Measurements from ENCODE around the gene KCP.
"Not testable (repeated sequence)": the region's sequence is repeated elsewhere in the genome, so short reads cannot be mapped to it uniquely, and the experiment has no call there.

Gene KCP

GRCh38 chr7:128910569-128910945, at the start of gene KCP:
Gene KCP (minus strand): TSS chr7:128910709. CDS start chr7:128910676, 33 bp downstream.
- DNase-seq = no peak

DNA sequence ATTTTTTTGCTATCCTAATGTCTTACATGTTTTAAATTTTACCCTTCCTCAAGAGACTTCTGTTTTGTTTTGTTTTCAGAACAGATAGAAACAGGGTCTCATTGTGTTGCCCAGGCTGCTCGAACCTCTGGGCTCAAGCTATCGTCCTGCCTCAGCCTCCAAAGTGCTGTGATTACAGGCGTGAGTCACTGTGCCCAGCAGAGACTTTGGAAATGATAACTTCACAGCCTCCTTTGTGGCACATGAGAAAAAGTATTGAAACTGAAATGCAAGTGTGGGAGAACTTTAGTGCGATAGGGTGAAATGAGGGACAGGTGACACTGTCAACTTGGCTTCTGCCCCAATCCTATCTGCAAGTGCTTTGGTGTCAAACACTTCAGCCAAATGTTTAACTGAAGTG, 48.8 kb upstream of the KCP start:
- DNase-seq = no peak

- no peak for DNase-seq
Measured at GRCh38 chr7:128955981-128956380, 45.5 kb upstream of the KCP start.

DNA sequence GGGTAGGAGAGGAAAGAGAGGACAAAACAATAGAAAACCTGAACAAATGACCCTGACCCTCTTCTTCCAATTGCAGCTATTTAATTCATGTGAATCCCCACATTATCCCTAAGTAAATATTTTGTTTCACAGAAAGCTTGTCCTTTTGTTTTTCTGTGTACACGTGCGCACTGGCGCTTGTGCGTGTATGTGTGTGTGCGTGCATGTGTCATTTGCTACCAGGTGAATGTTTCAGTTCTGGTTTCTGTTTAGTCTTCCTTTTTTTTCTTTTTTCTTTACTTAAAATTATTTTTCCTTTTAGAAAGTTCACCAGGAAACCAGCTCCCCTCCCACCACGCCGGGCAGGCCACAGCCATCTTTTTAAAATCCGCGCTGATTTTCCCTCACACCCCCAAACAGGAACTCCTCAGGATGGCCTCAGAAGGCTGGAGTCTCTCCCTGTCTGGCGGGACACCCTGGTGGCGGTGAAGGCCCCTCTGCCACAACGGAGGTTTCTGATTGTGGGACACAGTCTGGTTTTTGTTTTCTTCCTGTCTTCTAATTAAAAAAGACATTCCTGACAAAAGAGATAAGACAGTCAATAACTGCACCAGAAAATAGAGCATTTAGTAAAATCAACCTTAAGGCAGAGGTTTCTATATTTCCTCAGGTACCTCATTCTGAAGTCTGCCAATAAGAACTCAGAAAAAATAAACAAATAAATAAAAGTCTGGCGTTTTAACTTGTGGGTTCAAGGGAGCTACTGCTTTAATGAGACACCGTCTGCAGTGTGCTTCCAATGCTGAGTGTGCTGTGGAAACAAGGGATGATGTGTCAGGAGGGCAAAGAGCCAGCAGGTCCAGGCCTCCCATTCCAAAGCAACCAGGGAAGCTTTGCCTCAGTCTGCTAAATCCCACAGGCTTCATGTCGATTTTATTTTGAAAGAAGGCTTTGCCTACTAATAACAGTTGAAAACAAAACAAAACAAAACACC, 44.6 kb upstream of the KCP start:
- DNase-seq = no peak

DNA sequence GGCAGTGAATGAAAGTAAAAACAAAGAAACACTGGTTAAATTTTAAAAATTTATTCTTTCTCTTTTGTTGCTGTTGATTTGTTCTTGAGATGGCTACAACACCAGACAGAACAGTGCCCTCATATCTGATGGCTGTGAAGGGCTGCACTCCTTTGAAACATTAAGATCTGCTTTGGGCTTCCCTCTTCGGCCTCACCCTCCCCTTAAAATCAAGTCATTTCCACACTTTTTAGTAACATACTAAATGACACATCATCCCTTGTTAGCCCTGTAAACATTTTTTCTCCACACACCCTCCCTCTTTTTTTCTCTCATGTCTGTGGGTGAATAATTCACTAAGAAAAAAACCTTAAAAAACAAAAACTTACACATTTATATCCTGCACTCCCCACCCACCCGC, 43.6 kb upstream of the KCP start:
- no peak for DNase-seq

DNA sequence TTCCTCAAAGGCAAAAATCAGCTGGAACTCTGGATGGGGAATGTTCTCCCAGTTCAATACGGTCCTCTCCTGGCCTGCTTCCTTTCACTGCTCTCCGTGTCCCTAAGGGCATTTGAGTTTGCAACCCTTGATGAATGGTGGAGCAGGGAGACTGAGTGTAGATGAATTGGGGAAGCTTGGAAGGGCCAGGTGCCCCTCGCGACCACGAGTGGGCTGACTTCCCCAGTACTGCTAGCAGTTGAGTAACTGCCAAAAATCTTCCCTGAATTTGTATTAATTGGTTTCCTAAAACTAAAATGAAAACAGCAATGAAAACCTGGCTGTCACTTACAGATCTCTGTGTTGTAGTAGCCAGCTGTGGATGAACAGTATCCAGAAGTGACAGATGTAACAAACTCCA, 40.8 kb upstream of the KCP start:
- no peak for DNase-seq

DNA sequence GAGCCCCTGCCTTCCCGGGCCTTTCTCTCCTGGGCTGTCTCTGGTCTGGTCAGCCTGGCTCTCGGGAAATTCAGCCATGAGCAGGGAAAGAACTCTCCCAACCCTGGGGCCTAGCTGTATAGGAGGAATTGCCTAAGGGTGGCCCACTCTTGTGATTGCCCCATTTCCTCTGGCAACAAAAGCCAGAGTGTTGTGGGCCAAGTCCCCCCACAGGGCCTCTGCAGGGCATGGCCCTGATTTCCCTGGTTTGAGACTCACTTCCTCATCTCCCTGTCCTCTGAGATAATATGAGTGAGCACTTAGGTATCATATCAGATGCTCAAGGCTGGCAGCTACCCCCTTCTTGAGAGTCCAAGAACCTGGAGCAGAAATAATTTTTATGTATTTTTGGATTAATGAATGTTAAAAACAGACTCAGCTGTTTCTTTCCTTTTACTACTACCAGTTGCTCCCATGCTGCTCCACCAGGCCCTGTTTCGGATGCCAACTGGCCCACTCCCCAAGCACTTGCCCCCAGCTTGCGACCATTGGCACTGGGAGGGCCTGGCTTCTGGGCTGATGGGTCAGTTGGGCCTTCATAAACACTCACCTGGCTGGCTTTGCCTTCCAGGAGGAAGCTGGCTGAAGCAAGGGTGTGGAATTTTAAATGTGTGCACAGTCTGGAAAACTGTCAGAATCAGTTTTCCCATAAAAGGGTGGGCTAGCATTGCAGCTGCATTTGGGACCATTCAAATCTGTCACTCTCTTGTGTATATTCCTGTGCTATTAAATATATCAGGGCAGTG, 38.7 kb upstream of the KCP start:
- DNase-seq = no peak

DNA sequence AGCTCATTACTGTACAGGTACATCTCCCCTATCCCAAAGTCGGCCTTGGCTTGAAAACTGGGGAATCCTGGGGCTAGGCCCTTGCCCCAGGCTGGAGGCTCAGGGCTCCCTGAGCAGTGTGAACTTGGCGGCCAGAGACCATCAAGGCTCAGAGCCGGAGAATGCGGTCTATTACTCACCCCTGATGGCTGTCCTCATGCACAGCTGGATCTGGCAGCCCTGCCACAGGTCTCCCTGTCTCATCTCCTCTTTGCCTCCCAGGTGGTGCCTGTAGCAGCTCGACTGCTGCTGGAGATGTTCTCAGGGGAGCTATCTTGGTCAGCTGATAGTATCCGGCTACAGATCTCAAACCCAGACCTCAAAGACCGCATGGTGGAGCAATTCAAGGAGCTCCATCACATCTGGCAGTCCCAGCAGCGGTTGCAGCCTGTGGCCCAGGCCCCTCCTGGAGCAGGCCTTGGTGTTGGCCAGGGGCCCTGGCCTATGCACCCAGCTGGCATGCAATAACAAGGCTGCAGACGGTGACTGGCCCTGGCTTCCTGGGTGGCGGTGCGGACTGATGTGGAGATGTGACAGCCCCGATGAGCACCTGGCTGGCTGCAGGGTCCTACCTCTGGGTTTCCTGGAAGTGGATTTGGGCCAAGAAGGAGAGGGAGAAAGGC, 37.9 kb upstream of the KCP start:
- DNase-seq = no peak

DNA sequence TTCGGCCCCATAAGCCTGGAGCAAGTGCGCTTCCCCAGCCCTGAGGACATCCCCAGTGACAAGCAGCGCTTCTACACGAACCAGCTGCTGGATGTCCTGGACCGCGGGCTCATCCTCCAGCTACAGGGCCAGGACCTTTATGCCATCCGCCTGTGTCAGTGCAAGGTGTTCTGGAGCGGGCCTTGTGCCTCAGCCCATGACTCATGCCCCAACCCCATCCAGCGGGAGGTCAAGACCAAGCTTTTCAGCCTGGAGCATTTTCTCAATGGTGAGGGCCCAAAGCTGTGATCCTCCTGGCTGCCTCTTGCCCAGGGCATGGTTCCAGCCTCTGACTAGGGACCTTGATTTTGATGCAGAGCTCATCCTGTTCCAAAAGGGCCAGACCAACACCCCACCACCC, 37.3 kb upstream of the KCP start:
- no peak for DNase-seq

DNA sequence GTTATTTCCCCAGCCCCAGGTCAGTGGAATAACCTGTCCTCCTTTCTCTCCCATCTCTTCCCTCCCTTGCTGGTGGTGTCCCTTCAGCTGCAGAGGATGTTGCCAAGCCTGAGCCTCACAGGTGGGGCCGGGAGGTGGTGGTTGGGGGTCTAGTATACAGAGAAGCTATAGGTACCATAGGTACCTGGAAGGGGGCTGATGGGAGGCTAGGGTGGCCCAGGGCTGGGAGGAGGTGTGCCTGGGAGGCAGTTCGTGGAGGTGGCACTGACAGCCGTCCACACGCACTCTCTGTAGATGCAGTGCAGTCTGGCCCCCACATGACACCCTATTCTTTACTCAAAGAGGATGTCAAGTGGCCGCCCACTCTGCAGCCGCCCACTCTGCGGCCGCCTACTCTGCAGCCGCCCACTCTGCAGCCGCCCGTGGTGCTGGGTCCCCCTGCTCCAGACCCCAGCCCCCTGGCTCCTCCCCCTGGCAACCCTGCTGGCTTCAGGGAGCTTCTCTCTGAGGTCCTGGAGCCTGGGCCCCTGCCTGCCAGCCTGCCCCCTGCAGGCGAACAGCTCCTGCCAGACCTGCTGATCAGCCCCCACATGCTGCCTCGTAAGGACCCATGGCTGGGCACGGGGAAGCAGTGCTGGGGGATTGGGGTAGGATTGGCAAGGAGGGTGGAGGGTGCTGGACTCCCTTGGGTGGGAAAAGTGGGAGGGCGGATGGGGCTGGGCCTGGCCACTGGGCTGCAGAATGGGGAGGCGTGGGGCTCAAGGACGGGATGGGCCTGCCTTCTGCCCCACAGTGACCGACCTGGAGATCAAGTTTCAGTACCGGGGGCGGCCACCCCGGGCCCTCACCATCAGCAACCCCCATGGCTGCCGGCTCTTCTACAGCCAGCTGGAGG, 36.7 kb upstream of the KCP start:
- no peak for DNase-seq

DNA sequence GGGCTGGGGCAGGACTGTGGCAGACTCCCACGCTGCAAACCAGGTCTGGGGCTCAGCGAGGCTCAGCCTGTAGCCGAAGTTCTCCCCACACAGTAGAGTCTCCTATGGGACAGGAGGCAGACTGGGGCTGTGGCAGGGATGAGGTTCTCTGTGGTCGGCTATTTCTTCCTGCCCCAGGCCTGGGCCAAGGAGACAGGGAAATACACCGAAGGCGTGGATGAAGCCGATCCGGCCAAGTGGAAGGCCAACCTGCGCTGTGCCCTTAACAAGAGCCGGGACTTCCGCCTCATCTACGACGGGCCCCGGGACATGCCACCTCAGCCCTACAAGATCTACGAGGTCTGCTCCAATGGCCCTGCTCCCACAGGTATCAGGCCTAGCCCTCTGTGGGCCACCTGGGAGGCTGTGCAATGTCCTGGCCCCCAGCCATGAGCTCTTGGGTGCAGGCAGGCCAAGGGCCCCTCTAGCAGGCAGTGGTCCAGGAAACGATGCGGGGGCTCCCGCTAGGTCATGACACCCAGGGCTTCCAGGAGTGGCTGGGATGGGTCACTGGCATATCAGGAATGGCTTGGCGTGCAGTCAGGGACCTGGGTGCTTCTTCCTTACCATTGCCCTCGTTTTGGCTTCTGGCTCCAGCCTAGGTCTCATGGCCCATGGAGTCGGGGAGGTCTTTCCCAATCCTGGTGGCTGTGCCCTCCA, 35.3 kb upstream of the KCP start:
- no peak for DNase-seq

DNA sequence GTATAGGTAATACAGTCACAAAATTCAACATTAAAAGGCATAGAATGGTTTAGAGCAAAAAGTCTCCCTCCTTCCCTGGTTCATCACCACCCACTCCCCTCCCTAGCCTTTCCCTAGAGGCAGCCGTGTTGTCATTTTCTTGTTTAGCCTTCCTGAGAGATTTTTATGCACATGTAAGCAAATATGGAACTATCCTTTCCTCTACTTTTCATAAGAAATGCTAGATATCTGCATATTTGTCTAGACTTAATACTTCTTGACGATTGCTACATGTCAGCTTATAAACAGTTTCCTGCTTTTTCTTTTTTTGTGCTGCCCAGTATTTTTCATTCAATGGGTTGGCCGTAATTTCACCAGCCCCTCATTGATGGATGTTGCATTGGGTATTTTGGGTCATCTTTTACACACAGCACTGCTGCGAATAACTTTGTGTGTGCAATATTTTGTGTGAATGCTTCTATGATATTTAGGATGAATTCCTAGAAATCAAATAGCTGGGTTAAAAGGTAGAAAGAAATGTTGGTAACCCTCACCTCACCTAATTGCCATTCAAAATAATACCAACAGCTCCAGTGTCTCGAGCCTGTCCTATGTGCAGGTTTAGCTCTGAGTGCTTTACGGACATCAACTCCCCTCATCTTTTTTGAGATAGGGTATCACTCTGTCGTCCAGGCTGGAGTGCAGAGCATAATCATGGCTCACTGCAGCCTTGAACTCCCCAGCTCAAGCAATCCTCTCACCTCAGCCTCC, 34.2 kb upstream of the KCP start:
- no peak for DNase-seq

DNA sequence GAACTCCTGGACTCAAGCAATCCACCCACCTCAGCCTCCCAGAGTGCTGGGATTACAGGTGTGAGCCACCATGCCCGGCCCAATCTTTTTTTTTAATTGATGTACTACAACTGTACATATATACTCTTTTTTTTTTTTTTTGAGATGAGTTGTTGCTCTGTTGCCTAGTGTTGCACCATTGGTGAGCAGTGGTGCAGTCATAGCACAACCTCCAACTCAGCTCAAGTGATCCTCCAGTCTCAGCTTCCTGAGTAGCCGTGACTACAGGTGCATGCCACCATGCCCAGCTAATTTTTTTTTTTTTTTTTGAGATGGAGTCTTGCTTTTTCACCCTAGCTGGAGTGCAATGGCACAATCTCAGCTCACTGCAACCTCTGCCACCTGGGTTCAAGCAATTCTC, 32.7 kb upstream of the KCP start:
- not testable (repeated sequence) for DNase-seq

DNA sequence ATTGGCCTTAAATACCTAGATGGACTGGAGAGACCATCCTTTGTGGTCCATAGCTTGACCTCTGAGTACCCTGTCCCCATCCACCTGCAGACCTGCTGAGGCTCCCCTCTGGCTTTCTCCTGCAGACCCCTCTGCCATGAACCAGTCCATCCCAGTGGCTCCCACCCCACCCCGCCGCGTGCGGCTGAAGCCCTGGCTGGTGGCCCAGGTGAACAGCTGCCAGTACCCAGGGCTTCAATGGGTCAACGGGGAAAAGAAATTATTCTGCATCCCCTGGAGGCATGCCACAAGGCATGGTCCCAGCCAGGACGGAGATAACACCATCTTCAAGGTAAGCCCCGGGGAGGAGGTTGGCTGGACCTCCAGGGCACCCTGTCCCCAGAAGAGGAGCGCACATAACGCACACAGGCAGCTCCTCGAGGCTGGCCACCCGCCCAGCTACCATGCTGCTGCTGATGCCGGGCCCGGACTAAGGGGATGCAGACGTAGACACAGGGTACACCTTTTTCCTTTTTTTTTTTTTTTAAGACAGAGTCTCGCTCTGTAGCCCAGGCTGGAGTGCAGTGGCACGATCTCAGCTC, 31.5 kb upstream of the KCP start:
- no peak for DNase-seq

GRCh38 chr7:128941323-128941890, 30.9 kb upstream of the KCP start:
- DNase-seq = no peak

- DNase-seq = no peak
Measured at GRCh38 chr7:128940494-128941322, 30.2 kb upstream of the KCP start.

DNA sequence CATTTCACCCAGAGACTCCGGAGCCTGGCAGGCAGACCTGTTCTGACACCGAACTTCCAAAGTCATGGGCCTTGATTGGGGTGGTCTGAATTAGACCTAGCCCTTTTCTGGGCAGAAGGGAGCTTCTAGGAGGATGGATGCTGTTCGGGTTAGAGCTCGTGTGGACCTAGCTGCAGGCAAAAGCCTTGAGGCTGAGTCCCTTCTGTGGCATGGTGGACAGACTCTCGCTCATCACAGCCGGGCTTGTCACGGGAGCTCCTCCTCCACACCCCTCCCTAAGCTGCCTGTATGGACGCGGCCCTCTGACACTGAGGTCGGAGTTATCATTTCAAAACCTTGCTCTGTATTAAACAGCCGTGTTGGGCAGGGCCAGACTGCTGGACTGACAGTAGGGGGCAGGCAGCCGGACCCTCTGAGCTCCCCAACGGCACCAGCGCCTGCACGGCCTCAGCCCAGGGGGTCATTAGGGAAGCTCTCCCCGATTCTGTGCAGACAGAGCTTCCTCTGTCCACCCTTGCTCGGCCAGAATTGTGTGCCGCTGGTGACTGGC, 29.4 kb upstream of the KCP start:
- no peak for DNase-seq

GRCh38 chr7:128939075-128939860, 28.8 kb upstream of the KCP start:
- DNase-seq = no peak

Measured in SHP77 treated with DMSO at 0.1 percent for 48 hours (cell line).